Esophagus squamous epithelium (tissue), 5 donors: Measurements from ENCODE around the gene GATA5. TPM values are rescaled to one million over a fixed set of nuclear protein-coding genes. Genes with fewer than 3 reads are reported as not detected.

ENCODE experiments used
- DNase-seq: peaks from one replicate; lab custom pipeline; 2025; lab: John Stamatoyannopoulos, UW
- H3K27ac ChIP-seq, 4 donors: fragments of 200-600 bp; sonication (generic); one replicate each; pipeline ENCODE4 v1.5.1; 2016 to 2019; ENCODE audit warnings: mild to moderate bottlenecking in 1 of 4
- H3K27me3 ChIP-seq, 4 donors: fragments of 200-600 bp; sonication (generic); 1 replicate in 3 of 4; 2 replicates in 1 of 4; pipeline versions ENCODE4 v1.5.1 to v1.6.0; 2017 to 2021; ENCODE audit warnings: antibody characterized with exemption in 1 of 4
- H3K36me3 ChIP-seq, 3 donors: fragments of 200-600 bp; sonication (generic); one replicate each; pipeline ENCODE4 v1.5.1; 2016 to 2019
- H3K4me1 ChIP-seq, 3 donors: fragments of 200-600 bp; sonication (generic); one replicate each; pipeline ENCODE4 v1.5.1; 2017 to 2019
- H3K4me3 ChIP-seq, 4 donors: fragments of 200-600 bp; sonication (generic); 1 replicate in 3 of 4; 2 replicates in 1 of 4; pipeline ENCODE4 v1.5.1; 2016 to 2019; ENCODE audit warnings: mild to moderate bottlenecking in 2 of 4, moderate library complexity in 1 of 4
- H3K9me3 ChIP-seq, 3 donors: fragments of 200-600 bp; sonication (generic); one replicate each; pipeline ENCODE4 v1.5.1; 2016 to 2019
- CTCF ChIP-seq, 6 experiments: fragments of 450-650 bp in 4 of 6; fragments of 200-600 bp in 2 of 6; sonication (generic) in 2 of 6; IDR thresholded peaks; one replicate each; pipeline ENCODE4 v1.5.1; 2016 to 2019; ENCODE audit warnings: antibody characterized with exemption in 6 of 6, mild to moderate bottlenecking in 4 of 6, moderate library complexity in 4 of 6
- POLR2A ChIP-seq, 4 donors: fragments of 450-650 bp; IDR thresholded peaks; one replicate each; pipeline ENCODE4 v1.6.1; 2017; ENCODE audit warnings: antibody characterized with exemption in 4 of 4, mild to moderate bottlenecking in 4 of 4, moderate library complexity in 3 of 4
- WGBS, 2 donors: methylation state at CpG; one replicate each; pipeline ENCODE4 v1.1.5; 2018; 5-methylcytosine and 5-hydroxymethylcytosine counted together
- intact Hi-C: fragments of 100-400 bp; cut with DNase I; formaldehyde crosslinking; loops from one replicate; pipeline ENCODE4 v1.15.0; 2022
- total RNA-seq, 4 donors: library from RNA; depleted of rRNA; stranded (reverse); fragments of >200 nt; gene quantifications; one replicate each; pipeline ENCODE4 v1.1.0, GENCODE V29; 2016
- donor health status: DM: yes; HTN: yes; CAD: no.

Gene GATA5
- total RNA-seq, 4 donors from 2014 or later, result 0.19 to 0.85 TPM; not detected in 2

GRCh38 chr20:62446888-62447869 lies 28.6 kb downstream of the GATA5 start:
- intact Hi-C loops, result no loop called here
- H3K27me3 ChIP-seq, result peaks cover 0 to 84% (median 0%) of the 10 kb centered on the region in 4 donors
- H3K4me3 ChIP-seq, result no peak overlapping the region
- H3K4me1 ChIP-seq, result no peaks in the 10 kb centered on the region
- WGBS, 2 donors, result 76 to 80% methylated on average over 27 to 29 of the region's 44 CpGs
- H3K27ac ChIP-seq, result no peak overlapping the region
- TF ChIP-seq CTCF (IDR thresholded peaks at IDR 0.05) (no peak), POLR2A (IDR thresholded peaks at IDR 0.05) (no peak)
- H3K36me3 ChIP-seq, result no peaks in the 10 kb centered on the region
- H3K9me3 ChIP-seq, result no peaks in the 10 kb centered on the region
- no peak for DNase-seq

GRCh38 chr20:62446481-62446880 lies 29.3 kb downstream of the GATA5 start:
- Histone ChIP-seq H3K4me1 (no peaks in the 10 kb centered on the region), H3K9me3 (no peaks in the 10 kb centered on the region), H3K27ac (no peak overlapping the region), H3K36me3 (no peaks in the 10 kb centered on the region), H3K27me3 (peaks cover 0 to 87% (median 0%) of the 10 kb centered on the region in 4 donors), H3K4me3 (no peak overlapping the region)
- DNase-seq, result no peak
- no peak for TF ChIP-seq CTCF (IDR thresholded peaks at IDR 0.05)
- TF ChIP-seq POLR2A (IDR thresholded peaks at IDR 0.05), result no peak
- WGBS, 2 donors, result 17 to 22% methylated on average over 1 to 5 of the region's 12 CpGs
- intact Hi-C loops, result no loop called here

GRCh38 chr20:62445553-62446340 lies 30.0 kb downstream of the GATA5 start:
- Histone ChIP-seq H3K4me1 (no peaks in the 10 kb centered on the region), H3K36me3 (no peaks in the 10 kb centered on the region), H3K27ac (no peak overlapping the region), H3K4me3 (no peak overlapping the region), H3K27me3 (peaks cover 0 to 87% (median 0%) of the 10 kb centered on the region in 4 donors), H3K9me3 (no peaks in the 10 kb centered on the region)
- WGBS, 2 donors, result 60 to 66% methylated on average over 1 to 5 of the region's 36 CpGs
- TF ChIP-seq POLR2A (IDR thresholded peaks at IDR 0.05) (no peak), CTCF (IDR thresholded peaks at IDR 0.05) (no peak)
- intact Hi-C loops, result no loop called here
- DNase-seq, result no peak

GRCh38 chr20:62444286-62444685 lies 31.5 kb downstream of the GATA5 start:
- WGBS, 2 donors, result 84 to 87% methylated on average over 4 to 5 of the region's 6 CpGs
- TF ChIP-seq CTCF (IDR thresholded peaks at IDR 0.05) (no peak), POLR2A (IDR thresholded peaks at IDR 0.05) (no peak)
- intact Hi-C loops, result no loop called here

More at GRCh38 chr20:62444286-62444685, 31.5 kb downstream of the GATA5 start:
- no peaks in the 10 kb centered on the region for H3K4me1 ChIP-seq
- no peak for DNase-seq
- no peak overlapping the region for H3K4me3 ChIP-seq
- H3K9me3 ChIP-seq, result no peaks in the 10 kb centered on the region
- no peaks in the 10 kb centered on the region for H3K36me3 ChIP-seq
- H3K27ac ChIP-seq, result no peak overlapping the region
- H3K27me3 ChIP-seq, result peaks cover 0 to 87% (median 0%) of the 10 kb centered on the region in 4 donors
